HCT116 (cell line): Measurements from ENCODE around the gene COL20A1. TPM values are rescaled to one million over a fixed set of nuclear protein-coding genes. Genes with fewer than 3 reads are reported as not detected.

Experiments used
- ATAC-seq: fragments of 200-7000 bp; cut with Tn5 transposase; 2 replicates; pipeline ENCODE4 v1.9.1; 2020; ENCODE audit warnings: mild to moderate bottlenecking, moderate library complexity
- BruUV-seq: library from RNA; stranded (reverse); fragments of 400-500 nt; replicated peaks from 2 replicates; lab custom pipeline; 2021; lab: Mats Ljungman, UMichigan
- CTCF ChIA-PET: fragments of 300-600 bp; sonication (Branson Sonifier 250); formaldehyde crosslinking; loops from one replicate; lab custom pipeline; 2021; ENCODE audit warnings: antibody characterized with exemption; lab: Charles Lee
- POLR2A ChIA-PET: fragments of 300-600, 350-600 bp; sonication (Branson Sonifier 250); formaldehyde crosslinking; loops from one replicate; lab custom pipeline; 2021; ENCODE audit warnings: antibody characterized with exemption; lab: Charles Lee
- RAD21 ChIA-PET, 2 experiments: fragments of 300-600 bp; sonication (Branson Sonifier 250); formaldehyde crosslinking; loops; one replicate each; lab custom pipeline; 2023; ENCODE audit warnings: low total read pairs in 2 of 2; ENCODE audit not compliant: uncharacterized antibody in 2 of 2, unreplicated experiment in 2 of 2, low non-redundant PET in 1 of 2; lab: Charles Lee
- DNase-seq: peaks from one replicate; pipeline ENCODE4 v3.0.0-alpha.2; 2010; ENCODE audit warnings: low read depth, low spot score
- H2AFZ ChIP-seq: fragments of 200-600 bp; shearing (Covaris generic), sonication (generic); 2 replicates; pipeline ENCODE4 v1.6.1; 2017; ENCODE audit warnings: low read depth, mixed run types, mixed read lengths, antibody characterized with exemption, low read length; ENCODE audit not compliant: poor library complexity, severe bottlenecking
- H3K27ac ChIP-seq: 2 replicates; pipeline ENCODE4 v1.5.1; 2012; ENCODE audit warnings: low read depth, low read length
- H3K27me3 ChIP-seq: fragments of 200-600 bp; sonication (generic); 2 replicates; pipeline ENCODE4 v1.6.1; 2016; ENCODE audit warnings: mixed run types, low read length, mixed read lengths; ENCODE audit not compliant: insufficient read depth
- H3K36me3 ChIP-seq, 2 experiments: fragments of 200-500 bp in 1 of 2; fragments of 200-600 bp in 1 of 2; sonication (Bioruptor generic) in 1 of 2; sonication (generic) in 1 of 2; 2 replicates each; pipeline versions ENCODE4 v1.5.1 to v1.6.1; 2014 to 2016; ENCODE audit warnings: low read length in 2 of 2, inconsistent platforms in 1 of 2, mixed read lengths in 1 of 2, mixed run types in 1 of 2; ENCODE audit not compliant: insufficient read depth in 2 of 2, control insufficient read depth in 1 of 2
- H3K4me1 ChIP-seq, 2 experiments: fragments of 200-600 bp in 1 of 2; sonication (generic) in 1 of 2; 2 replicates each; pipeline versions ENCODE4 v1.5.1 to v1.6.1; 2012 to 2017; ENCODE audit warnings: low read length in 2 of 2, inconsistent platforms in 1 of 2, mild to moderate bottlenecking in 1 of 2, mixed read lengths in 1 of 2, mixed run types in 1 of 2, moderate library complexity in 1 of 2; ENCODE audit not compliant: insufficient read depth in 2 of 2, control insufficient read depth in 1 of 2
- H3K4me2 ChIP-seq: fragments of 200-600 bp; sonication (generic); 2 replicates; pipeline ENCODE4 v1.6.1; 2017; ENCODE audit warnings: mixed run types, low read length, mixed read lengths
- H3K4me3 ChIP-seq, 2 experiments: fragments of 200-600 bp in 1 of 2; sonication (generic) in 1 of 2; replicated peaks in 1 of 2; 2 replicates each; pipeline ENCODE4 v1.5.1; 2011 to 2016; ENCODE audit warnings: low read length in 2 of 2, control low read depth in 1 of 2, low read depth in 1 of 2, mild to moderate bottlenecking in 1 of 2, mixed read lengths in 1 of 2, mixed run types in 1 of 2
- H3K79me2 ChIP-seq: fragments of 200-600 bp; sonication (generic); 2 replicates; pipeline ENCODE4 v1.6.1; 2017; ENCODE audit warnings: mild to moderate bottlenecking, mixed run types, low read length, moderate library complexity, mixed read lengths; ENCODE audit not compliant: insufficient read depth
- H3K9ac ChIP-seq: fragments of 200-600 bp; sonication (generic); 2 replicates; pipeline ENCODE4 v1.6.1; 2016; ENCODE audit warnings: low read length, mixed read lengths
- H3K9me2 ChIP-seq: fragments of 200-600 bp; sonication (generic), shearing (Covaris generic); 2 replicates; pipeline ENCODE4 v1.6.1; 2017; ENCODE audit warnings: mixed run types, mild to moderate bottlenecking, moderate library complexity; ENCODE audit not compliant: insufficient read depth
- H3K9me3 ChIP-seq, 2 experiments: fragments of 200-500 bp in 1 of 2; fragments of 200-600 bp in 1 of 2; sonication (Bioruptor generic) in 1 of 2; sonication (generic) in 1 of 2; 2 replicates each; pipeline ENCODE4 v1.6.1; 2014 to 2017; ENCODE audit warnings: low read length in 2 of 2, mixed read lengths in 2 of 2, inconsistent platforms in 1 of 2, low read depth in 1 of 2, mild to moderate bottlenecking in 1 of 2, mixed run types in 1 of 2, moderate library complexity in 1 of 2; ENCODE audit not compliant: control insufficient read depth in 1 of 2, insufficient read depth in 1 of 2
- H4K20me1 ChIP-seq: fragments of 200-600 bp; sonication (generic), shearing (Covaris generic); 2 replicates; pipeline ENCODE4 v1.6.1; 2017; ENCODE audit warnings: mixed run types, mild to moderate bottlenecking, moderate library complexity; ENCODE audit not compliant: insufficient read depth
- CBX3 ChIP-seq: IDR thresholded peaks from 2 replicates; pipeline ENCODE4 v1.6.1; 2012; ENCODE audit warnings: low read depth
- CEBPB ChIP-seq: IDR thresholded peaks from 2 replicates; pipeline ENCODE4 v1.6.1; 2012; ENCODE audit warnings: low read depth
- EGR1 ChIP-seq: IDR thresholded peaks from 2 replicates; pipeline ENCODE4 v1.6.1; 2012; ENCODE audit warnings: low read depth
- EZH2 ChIP-seq: fragments of 200-600 bp; sonication (generic); IDR thresholded peaks from 2 replicates; pipeline ENCODE4 v1.6.1; 2017; ENCODE audit warnings: antibody characterized with exemption, mixed run types
- EZH2phosphoT487 ChIP-seq: fragments of 200-600 bp; IDR thresholded peaks from 2 replicates; pipeline ENCODE4 v1.6.1; 2018; ENCODE audit warnings: antibody characterized with exemption, borderline replicate concordance
- FOSL1 ChIP-seq: IDR thresholded peaks from 2 replicates; pipeline ENCODE4 v1.6.1; 2012; ENCODE audit warnings: low read depth
- JUND ChIP-seq: IDR thresholded peaks from 2 replicates; pipeline ENCODE4 v1.6.1; 2012
- POLR2A ChIP-seq: IDR thresholded peaks from 2 replicates; pipeline ENCODE4 v1.7.0; 2011; ENCODE audit warnings: borderline replicate concordance; ENCODE audit not compliant: insufficient read depth, insufficient read length; ENCODE audit errors: extremely low read depth
- POLR2AphosphoS5 ChIP-seq: IDR thresholded peaks from 2 replicates; pipeline ENCODE4 v1.6.1; 2011; ENCODE audit warnings: mild to moderate bottlenecking, low read depth, low read length, moderate library complexity
- SIN3A ChIP-seq: IDR thresholded peaks from 2 replicates; pipeline ENCODE4 v1.6.1; 2012; ENCODE audit warnings: low read depth
- SP1 ChIP-seq: IDR thresholded peaks from 2 replicates; pipeline ENCODE4 v1.6.1; 2012; ENCODE audit warnings: low read depth
- SRF ChIP-seq: IDR thresholded peaks from 2 replicates; pipeline ENCODE4 v1.6.1; 2012; ENCODE audit warnings: low read depth
- YY1 ChIP-seq: IDR thresholded peaks from 2 replicates; pipeline ENCODE4 v1.6.1; 2011; ENCODE audit warnings: low read length, low read depth, moderate library complexity, mild to moderate bottlenecking; ENCODE audit not compliant: insufficient replicate concordance; ENCODE audit errors: extremely low read depth
- ZFX ChIP-seq: fragments of 450-650 bp; IDR thresholded peaks from 2 replicates; pipeline ENCODE4 v1.6.1; 2017
- ZNF274 ChIP-seq: fragments of 200-500 bp; sonication (Bioruptor generic); IDR thresholded peaks from 2 replicates; pipeline ENCODE4 v1.6.1; 2014; ENCODE audit warnings: mild to moderate bottlenecking, low read depth, low read length, inconsistent platforms
- intact Hi-C: fragments of 100-400 bp; cut with micrococcal nuclease; formaldehyde crosslinking; loops from 2 replicates; pipeline ENCODE4 v1.10.0; 2022
- total RNA-seq: library from RNA; stranded (reverse); gene quantifications from one replicate; pipeline ENCODE4 v1.2.1, GENCODE V29; 2021; ENCODE audit not compliant: unreplicated experiment
- TF ChIP-seq, protein P1 (sequence below), 3 experiments: fragments of 200-600 bp in 1 of 3; sonication (generic) in 1 of 3; IDR thresholded peaks in 2 of 3; conservative IDR thresholded peaks in 1 of 3; 2 replicates each; pipeline ENCODE4 v1.5.1; 2012 to 2017; ENCODE audit warnings: low read depth in 2 of 3, low read length in 2 of 3, antibody characterized with exemption in 1 of 3, borderline replicate concordance in 1 of 3, control low read depth in 1 of 3, mild to moderate bottlenecking in 1 of 3, mixed read lengths in 1 of 3, mixed run types in 1 of 3, moderate library complexity in 1 of 3; ENCODE audit not compliant: insufficient read depth in 1 of 3
- TF ChIP-seq, protein P2 (sequence below): IDR thresholded peaks from 2 replicates; pipeline ENCODE4 v1.6.1; 2012
- TF ChIP-seq, protein P3 (sequence below): IDR thresholded peaks from 2 replicates; pipeline ENCODE4 v1.6.1; 2011; ENCODE audit warnings: mild to moderate bottlenecking, low read length, moderate library complexity; ENCODE audit not compliant: insufficient replicate concordance; ENCODE audit errors: extremely low read depth
- TF ChIP-seq, protein P4 (sequence below): IDR thresholded peaks from 2 replicates; pipeline ENCODE4 v1.6.1; 2012; ENCODE audit warnings: low read depth

Gene COL20A1
- total RNA-seq, 1 experiment from 2014 or later = 0.34 TPM

DNA sequence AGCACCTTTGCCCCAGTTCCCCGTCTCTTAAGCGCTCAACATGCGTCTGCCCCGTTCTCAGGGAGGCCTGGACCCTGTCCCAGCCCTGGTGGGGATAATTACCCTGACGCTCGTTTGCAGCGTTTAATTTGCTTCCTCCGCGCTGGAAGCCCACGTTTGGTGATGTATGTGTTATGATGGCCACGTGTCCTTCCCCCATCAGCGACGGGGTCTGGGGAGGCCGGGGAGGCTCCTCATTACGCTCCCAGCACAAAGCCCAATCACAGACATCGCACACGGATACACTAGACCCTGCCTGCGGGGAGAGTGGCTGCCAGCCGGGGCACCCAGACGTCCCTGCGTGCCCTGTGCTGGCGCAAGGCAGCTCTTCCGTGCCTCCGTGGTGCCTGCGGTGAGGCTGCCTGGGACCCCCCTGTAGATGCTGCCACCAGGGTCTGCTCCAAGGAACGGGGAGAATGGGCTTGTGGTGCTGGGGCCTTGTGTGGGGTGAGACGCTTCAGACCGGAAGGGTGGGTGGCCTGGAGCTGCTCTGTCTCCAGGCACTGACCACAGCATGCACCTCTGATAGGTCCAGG is 78.4 kb downstream of the COL20A1 start:
- POLR2A ChIA-PET = no interaction called here
- H2AFZ ChIP-seq = no peak overlapping the region
- no peaks in the 10 kb centered on the region for H3K9me2 ChIP-seq
- intact Hi-C loops = no loop called here
- no peaks in the 10 kb centered on the region for H4K20me1 ChIP-seq
- DNase-seq (no peak), ATAC-seq (no peak)
- H3K36me3 ChIP-seq = no peaks in the 10 kb centered on the region
- TF ChIP-seq, protein P1, sequence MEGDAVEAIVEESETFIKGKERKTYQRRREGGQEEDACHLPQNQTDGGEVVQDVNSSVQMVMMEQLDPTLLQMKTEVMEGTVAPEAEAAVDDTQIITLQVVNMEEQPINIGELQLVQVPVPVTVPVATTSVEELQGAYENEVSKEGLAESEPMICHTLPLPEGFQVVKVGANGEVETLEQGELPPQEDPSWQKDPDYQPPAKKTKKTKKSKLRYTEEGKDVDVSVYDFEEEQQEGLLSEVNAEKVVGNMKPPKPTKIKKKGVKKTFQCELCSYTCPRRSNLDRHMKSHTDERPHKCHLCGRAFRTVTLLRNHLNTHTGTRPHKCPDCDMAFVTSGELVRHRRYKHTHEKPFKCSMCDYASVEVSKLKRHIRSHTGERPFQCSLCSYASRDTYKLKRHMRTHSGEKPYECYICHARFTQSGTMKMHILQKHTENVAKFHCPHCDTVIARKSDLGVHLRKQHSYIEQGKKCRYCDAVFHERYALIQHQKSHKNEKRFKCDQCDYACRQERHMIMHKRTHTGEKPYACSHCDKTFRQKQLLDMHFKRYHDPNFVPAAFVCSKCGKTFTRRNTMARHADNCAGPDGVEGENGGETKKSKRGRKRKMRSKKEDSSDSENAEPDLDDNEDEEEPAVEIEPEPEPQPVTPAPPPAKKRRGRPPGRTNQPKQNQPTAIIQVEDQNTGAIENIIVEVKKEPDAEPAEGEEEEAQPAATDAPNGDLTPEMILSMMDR (IDR thresholded peaks at IDR 0.05 in 2 of 3, conservative IDR thresholded peaks at IDR 0.05 in 1 of 3; ENCODE audit: borderline replicate concordance in 1 of 3, insufficient read depth in 1 of 3, low read depth in 2 of 3, low read length in 2 of 3) = no peak
- TF ChIP-seq EGR1 = no peak
- TF ChIP-seq CBX3 = no peak
- TF ChIP-seq ZNF274 = no peak
- TF ChIP-seq YY1 = no peak
- TF ChIP-seq, protein P2, sequence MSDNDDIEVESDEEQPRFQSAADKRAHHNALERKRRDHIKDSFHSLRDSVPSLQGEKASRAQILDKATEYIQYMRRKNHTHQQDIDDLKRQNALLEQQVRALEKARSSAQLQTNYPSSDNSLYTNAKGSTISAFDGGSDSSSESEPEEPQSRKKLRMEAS = no peak
- no peak for TF ChIP-seq POLR2A
- TF ChIP-seq, protein P3, sequence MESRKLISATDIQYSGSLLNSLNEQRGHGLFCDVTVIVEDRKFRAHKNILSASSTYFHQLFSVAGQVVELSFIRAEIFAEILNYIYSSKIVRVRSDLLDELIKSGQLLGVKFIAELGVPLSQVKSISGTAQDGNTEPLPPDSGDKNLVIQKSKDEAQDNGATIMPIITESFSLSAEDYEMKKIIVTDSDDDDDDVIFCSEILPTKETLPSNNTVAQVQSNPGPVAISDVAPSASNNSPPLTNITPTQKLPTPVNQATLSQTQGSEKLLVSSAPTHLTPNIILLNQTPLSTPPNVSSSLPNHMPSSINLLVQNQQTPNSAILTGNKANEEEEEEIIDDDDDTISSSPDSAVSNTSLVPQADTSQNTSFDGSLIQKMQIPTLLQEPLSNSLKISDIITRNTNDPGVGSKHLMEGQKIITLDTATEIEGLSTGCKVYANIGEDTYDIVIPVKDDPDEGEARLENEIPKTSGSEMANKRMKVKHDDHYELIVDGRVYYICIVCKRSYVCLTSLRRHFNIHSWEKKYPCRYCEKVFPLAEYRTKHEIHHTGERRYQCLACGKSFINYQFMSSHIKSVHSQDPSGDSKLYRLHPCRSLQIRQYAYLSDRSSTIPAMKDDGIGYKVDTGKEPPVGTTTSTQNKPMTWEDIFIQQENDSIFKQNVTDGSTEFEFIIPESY = no peak
- no peak for TF ChIP-seq EZH2phosphoT487
- no peak for TF ChIP-seq CEBPB
- TF ChIP-seq POLR2AphosphoS5 = no peak
- no peak for TF ChIP-seq ZFX
- no peak for TF ChIP-seq SIN3A
- TF ChIP-seq FOSL1 = no peak
- TF ChIP-seq JUND = no peak
- TF ChIP-seq EZH2 = no peak
- TF ChIP-seq SRF = no peak
- TF ChIP-seq SP1 = no peak
- TF ChIP-seq, protein P4, sequence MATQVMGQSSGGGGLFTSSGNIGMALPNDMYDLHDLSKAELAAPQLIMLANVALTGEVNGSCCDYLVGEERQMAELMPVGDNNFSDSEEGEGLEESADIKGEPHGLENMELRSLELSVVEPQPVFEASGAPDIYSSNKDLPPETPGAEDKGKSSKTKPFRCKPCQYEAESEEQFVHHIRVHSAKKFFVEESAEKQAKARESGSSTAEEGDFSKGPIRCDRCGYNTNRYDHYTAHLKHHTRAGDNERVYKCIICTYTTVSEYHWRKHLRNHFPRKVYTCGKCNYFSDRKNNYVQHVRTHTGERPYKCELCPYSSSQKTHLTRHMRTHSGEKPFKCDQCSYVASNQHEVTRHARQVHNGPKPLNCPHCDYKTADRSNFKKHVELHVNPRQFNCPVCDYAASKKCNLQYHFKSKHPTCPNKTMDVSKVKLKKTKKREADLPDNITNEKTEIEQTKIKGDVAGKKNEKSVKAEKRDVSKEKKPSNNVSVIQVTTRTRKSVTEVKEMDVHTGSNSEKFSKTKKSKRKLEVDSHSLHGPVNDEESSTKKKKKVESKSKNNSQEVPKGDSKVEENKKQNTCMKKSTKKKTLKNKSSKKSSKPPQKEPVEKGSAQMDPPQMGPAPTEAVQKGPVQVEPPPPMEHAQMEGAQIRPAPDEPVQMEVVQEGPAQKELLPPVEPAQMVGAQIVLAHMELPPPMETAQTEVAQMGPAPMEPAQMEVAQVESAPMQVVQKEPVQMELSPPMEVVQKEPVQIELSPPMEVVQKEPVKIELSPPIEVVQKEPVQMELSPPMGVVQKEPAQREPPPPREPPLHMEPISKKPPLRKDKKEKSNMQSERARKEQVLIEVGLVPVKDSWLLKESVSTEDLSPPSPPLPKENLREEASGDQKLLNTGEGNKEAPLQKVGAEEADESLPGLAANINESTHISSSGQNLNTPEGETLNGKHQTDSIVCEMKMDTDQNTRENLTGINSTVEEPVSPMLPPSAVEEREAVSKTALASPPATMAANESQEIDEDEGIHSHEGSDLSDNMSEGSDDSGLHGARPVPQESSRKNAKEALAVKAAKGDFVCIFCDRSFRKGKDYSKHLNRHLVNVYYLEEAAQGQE = no peak
- CTCF ChIA-PET = interaction anchor here (1.3 kb wide), 1 partner anchor 10 kb away, joined by 4 read pairs; no protein-coding TSS in a partner anchor
- no peak overlapping the region for H3K27ac ChIP-seq
- H3K79me2 ChIP-seq = no peaks in the 10 kb centered on the region
- peaks cover 18% of the 10 kb centered on the region; the same call in 1 of the 2 replicates for H3K27me3 ChIP-seq
- RAD21 ChIA-PET = no interaction called here
- no peak overlapping the region for H3K4me3 ChIP-seq
- no peak overlapping the region for H3K9ac ChIP-seq
- H3K4me2 ChIP-seq = no peak overlapping the region
- BruUV-seq = no TSS peak
- no peaks in the 10 kb centered on the region for H3K9me3 ChIP-seq
- H3K4me1 ChIP-seq = no peaks in the 10 kb centered on the region
